CMK (cell line): ENCODE data around the gene RNU5B-1.

Experiments used
- DNase-seq: peaks from one replicate; pipeline ENCODE4 v3.0.0-alpha.2; 2010; ENCODE audit warnings: low read depth

Gene RNU5B-1

GRCh38 chr15:65328506-65329287 is 24.2 kb downstream of the RNU5B-1 start:
- no peak for DNase-seq

- DNase-seq = no peak
Observed at GRCh38 chr15:65329288-65329983, 25.0 kb downstream of the RNU5B-1 start.

- DNase-seq = no peak
Observed at GRCh38 chr15:65329984-65330735, 25.7 kb downstream of the RNU5B-1 start.

GRCh38 chr15:65330934-65331645 is 26.6 kb downstream of the RNU5B-1 start:
- no peak for DNase-seq

- DNase-seq = no peak
Observed at GRCh38 chr15:65331811-65332210, 27.3 kb downstream of the RNU5B-1 start.

- DNase-seq = no peak
Observed at GRCh38 chr15:65332391-65333147, 28.1 kb downstream of the RNU5B-1 start.

- DNase-seq = no peak
Observed at GRCh38 chr15:65333148-65333820, 28.8 kb downstream of the RNU5B-1 start.

- DNase-seq = no peak
Observed at GRCh38 chr15:65333856-65334255, 29.4 kb downstream of the RNU5B-1 start.

- DNase-seq = no peak
Observed at GRCh38 chr15:65334586-65335231, 30.2 kb downstream of the RNU5B-1 start.

GRCh38 chr15:65335278-65336055 is 31.0 kb downstream of the RNU5B-1 start:
- no peak for DNase-seq

- DNase-seq = no peak
Observed at GRCh38 chr15:65336493-65337435, 32.3 kb downstream of the RNU5B-1 start.

GRCh38 chr15:65337436-65338070 is 33.1 kb downstream of the RNU5B-1 start:
- no peak for DNase-seq

GRCh38 chr15:65338366-65338765 is 33.9 kb downstream of the RNU5B-1 start:
- no peak for DNase-seq

- no peak for DNase-seq
Observed at GRCh38 chr15:65338823-65339222, 34.3 kb downstream of the RNU5B-1 start.

GRCh38 chr15:65339416-65339815 is 34.9 kb downstream of the RNU5B-1 start:
- DNase-seq = no peak

- DNase-seq = no peak
Observed at GRCh38 chr15:65339920-65340319, 35.4 kb downstream of the RNU5B-1 start.

- DNase-seq = no peak
Observed at GRCh38 chr15:65342493-65342892, 38.0 kb downstream of the RNU5B-1 start.
